Gastroesophageal sphincter (tissue), 3 donors: ENCODE measurements around the gene AIFM1.

Experiments used
- CTCF ChIP-seq, 4 experiments: fragments of 200-600 bp in 2 of 4; fragments of 450-650 bp in 2 of 4; sonication (generic) in 1 of 4; IDR thresholded peaks; one replicate each; pipeline ENCODE4 v1.5.1; 2017 to 2019; ENCODE audit warnings: antibody characterized with exemption in 4 of 4, mild to moderate bottlenecking in 2 of 4, moderate library complexity in 2 of 4
- EP300 ChIP-seq: sonication (generic); formaldehyde crosslinking; IDR thresholded peaks from one replicate; pipeline ENCODE4 v1.6.1; 2017; ENCODE audit warnings: antibody characterized with exemption, mild to moderate bottlenecking
- POLR2A ChIP-seq, 2 donors: fragments of 450-650 bp; IDR thresholded peaks; one replicate each; pipeline ENCODE4 v1.6.1; 2017; ENCODE audit warnings: antibody characterized with exemption in 2 of 2, mild to moderate bottlenecking in 2 of 2, moderate library complexity in 1 of 2
- POLR2AphosphoS5 ChIP-seq: sonication (generic); formaldehyde crosslinking; IDR thresholded peaks from one replicate; pipeline ENCODE4 v1.6.1; 2017; ENCODE audit warnings: antibody characterized with exemption

GRCh38 chrX:130093271-130093670 is 72.4 kb downstream of the AIFM1 start:
- TF ChIP-seq EP300 (no peak), POLR2A (IDR thresholded peaks at IDR 0.05) (no peak), CTCF (IDR thresholded peaks at IDR 0.05) (no peak), POLR2AphosphoS5 (no peak)
